ENCODE measurements around the gene CCDC39.

CCDC39 gene

GRCh38 chr3:180700941-180701340 is 21.7 kb upstream of the CCDC39 start (continued):
- TF ChIP-seq, protein P1, sequence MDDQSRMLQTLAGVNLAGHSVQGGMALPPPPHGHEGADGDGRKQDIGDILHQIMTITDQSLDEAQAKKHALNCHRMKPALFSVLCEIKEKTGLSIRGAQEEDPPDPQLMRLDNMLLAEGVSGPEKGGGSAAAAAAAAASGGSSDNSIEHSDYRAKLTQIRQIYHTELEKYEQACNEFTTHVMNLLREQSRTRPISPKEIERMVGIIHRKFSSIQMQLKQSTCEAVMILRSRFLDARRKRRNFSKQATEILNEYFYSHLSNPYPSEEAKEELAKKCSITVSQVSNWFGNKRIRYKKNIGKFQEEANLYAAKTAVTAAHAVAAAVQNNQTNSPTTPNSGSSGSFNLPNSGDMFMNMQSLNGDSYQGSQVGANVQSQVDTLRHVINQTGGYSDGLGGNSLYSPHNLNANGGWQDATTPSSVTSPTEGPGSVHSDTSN (CRISPR knock-in tag; IDR thresholded peaks at IDR 0.05): no peak
- TF ChIP-seq ZNF37A (tag by site-specific recombination; IDR thresholded peaks at IDR 0.05) (no peak), ZNF2 (tag by site-specific recombination; IDR thresholded peaks at IDR 0.05) (no peak), ZNF549 (tag by site-specific recombination; IDR thresholded peaks at IDR 0.05) (no peak)

- POLR2A ChIA-PET: no interaction called here
- TF ChIP-seq ZNF777 (tag by site-specific recombination; IDR thresholded peaks at IDR 0.05; ENCODE audit: borderline replicate concordance): no peak
- no peaks in the 10 kb centered on the region for H3K36me3 ChIP-seq (ENCODE audit: control insufficient read depth in 2 of 2, insufficient read depth in 1 of 2, low read length in 2 of 2)
- H3K9me3 ChIP-seq (ENCODE audit: control insufficient read depth, insufficient read depth, low read depth, low read length): no peaks in the 10 kb centered on the region
- H3K27ac ChIP-seq (ENCODE audit: extremely low read depth, low read depth, low read length): no peak overlapping the region
- H3K4me1 ChIP-seq (ENCODE audit: control insufficient read depth, insufficient read depth, low read length): no peaks in the 10 kb centered on the region
- CTCF ChIA-PET: no interaction called here
- no peak overlapping the region for H3K4me3 ChIP-seq (ENCODE audit: low read depth, low read length)
Observed at GRCh38 chr3:180698760-180699270, 19.5 kb upstream of the CCDC39 start.

DNA sequence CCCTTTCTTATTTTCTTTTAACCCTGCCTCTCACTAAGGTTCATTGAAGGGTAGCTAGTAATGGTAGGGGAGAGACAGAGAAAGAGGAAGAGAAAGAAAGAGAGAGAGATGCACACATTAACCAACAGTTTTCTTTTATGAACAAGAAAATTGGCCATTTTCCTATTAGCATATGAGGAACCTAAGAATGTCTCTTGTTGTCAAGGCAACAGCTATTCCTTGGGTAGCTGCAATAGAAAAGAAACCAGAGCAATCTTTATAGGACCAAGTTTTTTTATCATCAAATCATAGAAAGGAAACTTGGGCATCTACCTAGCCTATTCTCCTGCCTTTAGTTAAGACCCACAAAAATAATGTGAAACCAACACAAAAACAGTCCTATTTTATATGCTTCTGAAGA is 15.0 kb upstream of the CCDC39 start:
- Histone ChIP-seq H3K4me1 (ENCODE audit: control insufficient read depth, insufficient read depth, low read length) (no peaks in the 10 kb centered on the region), H3K27ac (ENCODE audit: extremely low read depth, low read depth, low read length) (no peak overlapping the region), H3K36me3 (ENCODE audit: control insufficient read depth in 2 of 2, insufficient read depth in 1 of 2, low read length in 2 of 2) (no peaks in the 10 kb centered on the region), H3K4me3 (ENCODE audit: low read depth, low read length) (no peak overlapping the region), H3K9me3 (ENCODE audit: control insufficient read depth, insufficient read depth, low read depth, low read length) (no peaks in the 10 kb centered on the region)
- CTCF ChIA-PET: no interaction called here
- POLR2A ChIA-PET: no interaction called here
- no peak for TF ChIP-seq ZNF16 (tag by site-specific recombination; IDR thresholded peaks at IDR 0.05; ENCODE audit: low read depth)
- TF ChIP-seq AEBP2 (tag by site-specific recombination; IDR thresholded peaks at IDR 0.05; ENCODE audit: borderline replicate concordance): no peak
- TF ChIP-seq ZNF366 (tag by site-specific recombination; conservative IDR thresholded peaks at IDR 0.05): no peak
- TF ChIP-seq ZIC2 (tag by site-specific recombination; IDR thresholded peaks at IDR 0.05): no peak
- no peak for TF ChIP-seq HOXA7 (CRISPR knock-in tag; IDR thresholded peaks at IDR 0.05; ENCODE audit: borderline replicate concordance)
- TF ChIP-seq KLF7 (tag by site-specific recombination; IDR thresholded peaks at IDR 0.05; ENCODE audit: borderline replicate concordance): no peak
- no peak for TF ChIP-seq WT1 (tag by site-specific recombination; IDR thresholded peaks at IDR 0.05)
- TF ChIP-seq, protein P2, sequence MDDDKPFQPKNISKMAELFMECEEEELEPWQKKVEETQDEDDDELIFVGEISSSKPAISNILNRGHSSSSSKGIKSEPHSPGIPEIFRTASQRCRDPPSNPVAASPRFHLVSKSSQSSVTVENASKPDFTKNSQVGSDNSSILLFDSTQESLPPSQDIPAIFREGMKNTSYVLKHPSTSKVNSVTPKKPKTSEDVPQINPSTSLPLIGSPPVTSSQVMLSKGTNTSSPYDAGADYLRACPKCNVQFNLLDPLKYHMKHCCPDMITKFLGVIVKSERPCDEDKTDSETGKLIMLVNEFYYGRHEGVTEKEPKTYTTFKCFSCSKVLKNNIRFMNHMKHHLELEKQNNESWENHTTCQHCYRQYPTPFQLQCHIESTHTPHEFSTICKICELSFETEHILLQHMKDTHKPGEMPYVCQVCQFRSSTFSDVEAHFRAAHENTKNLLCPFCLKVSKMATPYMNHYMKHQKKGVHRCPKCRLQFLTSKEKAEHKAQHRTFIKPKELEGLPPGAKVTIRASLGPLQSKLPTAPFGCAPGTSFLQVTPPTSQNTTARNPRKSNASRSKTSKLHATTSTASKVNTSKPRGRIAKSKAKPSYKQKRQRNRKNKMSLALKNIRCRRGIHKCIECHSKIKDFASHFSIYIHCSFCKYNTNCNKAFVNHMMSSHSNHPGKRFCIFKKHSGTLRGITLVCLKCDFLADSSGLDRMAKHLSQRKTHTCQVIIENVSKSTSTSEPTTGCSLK (tag by site-specific recombination; IDR thresholded peaks at IDR 0.05): no peak
- TF ChIP-seq ZFP69B (tag by site-specific recombination; IDR thresholded peaks at IDR 0.05): no peak
- no peak for TF ChIP-seq INSM2 (tag by site-specific recombination; IDR thresholded peaks at IDR 0.05)

Measured in HEK293 (cell line).